ENCODE data around the gene YTHDF2.

Gene YTHDF2

DNA sequence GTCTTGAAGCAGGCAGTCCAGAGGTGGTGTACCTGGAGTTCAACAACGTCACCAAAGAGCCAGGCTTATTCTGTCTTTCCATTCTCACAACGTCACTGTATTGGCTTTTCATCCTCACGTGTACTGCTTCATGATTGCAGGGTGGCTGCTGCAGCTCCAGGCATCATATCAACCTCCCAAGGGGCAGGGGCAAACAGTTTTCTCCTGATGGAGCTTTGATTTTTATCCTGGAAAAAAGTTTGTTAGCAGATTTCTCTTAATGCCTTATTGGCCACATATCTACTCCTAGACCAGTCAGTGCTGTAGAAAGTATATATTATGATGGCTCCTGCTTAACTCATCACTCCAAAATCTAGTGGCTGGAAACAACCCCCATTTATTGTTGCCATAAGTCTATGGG is 66.9 kb downstream of the YTHDF2 start:
- DNase-seq = no peak

DNA sequence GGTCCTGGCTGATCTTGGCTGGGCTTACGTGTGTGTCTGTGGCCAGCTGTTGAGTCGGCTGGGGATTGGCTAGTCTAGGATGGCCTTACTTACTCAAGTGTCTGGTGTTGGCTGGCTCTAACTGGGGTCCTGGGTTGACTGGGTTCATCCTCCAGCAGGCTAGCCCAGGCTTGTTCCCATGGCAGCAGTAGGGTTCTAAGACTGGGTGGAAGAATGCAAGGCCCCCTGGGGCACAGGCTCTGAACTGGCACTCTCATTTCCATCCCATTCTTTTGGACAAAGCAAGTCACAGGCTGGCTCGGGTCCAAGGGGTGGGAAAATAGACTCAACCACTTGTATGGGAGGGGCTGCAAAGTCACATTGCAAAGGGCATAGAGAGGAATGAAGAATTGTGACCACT is 67.3 kb downstream of the YTHDF2 start:
- peak; percentile 43 for DNase-seq

DNA sequence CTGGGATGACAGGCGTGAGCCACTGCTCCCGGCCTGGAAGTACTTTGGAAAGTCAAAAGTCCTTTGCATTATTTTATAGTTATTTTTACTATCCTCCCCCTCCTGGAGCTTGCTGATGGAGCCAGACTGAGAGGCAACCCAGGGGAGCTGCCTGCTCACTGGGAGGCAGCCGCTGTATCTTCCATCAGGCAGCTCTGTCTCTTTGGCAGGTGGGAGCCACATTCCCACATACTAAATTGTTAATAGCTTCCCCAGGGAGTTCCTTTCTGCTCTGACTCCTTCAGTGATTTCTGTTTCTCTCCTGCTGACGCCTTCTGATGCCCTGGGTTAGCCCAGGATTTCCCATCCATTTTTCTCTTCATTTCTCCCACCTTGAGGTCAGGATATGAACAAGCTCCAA is 70.3 kb downstream of the YTHDF2 start:
- DNase-seq = peak; percentile 92

DNA sequence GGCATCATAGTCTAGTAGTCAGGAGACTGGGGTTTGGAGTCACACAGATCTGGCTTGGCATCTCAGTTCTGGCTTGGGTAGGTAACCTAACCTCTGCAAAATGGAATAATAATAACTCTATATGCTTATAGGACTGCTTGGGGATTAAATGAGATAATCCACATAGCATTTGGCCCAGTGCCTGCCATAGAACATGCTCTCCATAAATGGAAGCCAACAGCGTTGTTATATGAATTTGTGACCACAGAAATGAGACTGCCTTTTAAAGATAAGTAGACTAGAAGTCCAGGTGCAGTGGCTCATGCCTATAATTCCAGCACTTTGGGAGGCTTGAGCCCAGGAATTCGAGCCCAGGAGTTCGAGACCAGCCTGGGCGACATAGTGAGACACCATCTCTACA is 71.2 kb downstream of the YTHDF2 start:
- DNase-seq = no peak

DNA sequence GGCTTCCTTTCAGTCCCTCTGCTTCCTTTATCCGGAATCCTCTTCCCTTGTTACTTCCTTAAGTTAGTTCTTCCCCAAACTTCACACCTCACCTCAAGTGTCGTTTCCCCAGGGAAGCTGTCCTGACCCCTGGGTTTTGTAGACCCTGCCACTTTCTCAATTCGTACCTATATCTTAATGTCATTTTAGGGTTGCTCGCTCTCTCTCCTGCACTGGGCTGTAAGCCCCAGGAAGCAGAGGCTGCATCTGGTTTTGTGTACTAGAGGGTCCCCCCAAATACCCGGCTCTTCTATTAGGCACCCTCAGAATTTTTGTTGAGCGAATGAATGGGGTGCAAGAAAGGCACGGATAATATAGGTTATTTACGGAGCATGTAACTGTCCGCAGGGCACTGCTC is 74.6 kb downstream of the YTHDF2 start:
- DNase-seq = no peak

DNA sequence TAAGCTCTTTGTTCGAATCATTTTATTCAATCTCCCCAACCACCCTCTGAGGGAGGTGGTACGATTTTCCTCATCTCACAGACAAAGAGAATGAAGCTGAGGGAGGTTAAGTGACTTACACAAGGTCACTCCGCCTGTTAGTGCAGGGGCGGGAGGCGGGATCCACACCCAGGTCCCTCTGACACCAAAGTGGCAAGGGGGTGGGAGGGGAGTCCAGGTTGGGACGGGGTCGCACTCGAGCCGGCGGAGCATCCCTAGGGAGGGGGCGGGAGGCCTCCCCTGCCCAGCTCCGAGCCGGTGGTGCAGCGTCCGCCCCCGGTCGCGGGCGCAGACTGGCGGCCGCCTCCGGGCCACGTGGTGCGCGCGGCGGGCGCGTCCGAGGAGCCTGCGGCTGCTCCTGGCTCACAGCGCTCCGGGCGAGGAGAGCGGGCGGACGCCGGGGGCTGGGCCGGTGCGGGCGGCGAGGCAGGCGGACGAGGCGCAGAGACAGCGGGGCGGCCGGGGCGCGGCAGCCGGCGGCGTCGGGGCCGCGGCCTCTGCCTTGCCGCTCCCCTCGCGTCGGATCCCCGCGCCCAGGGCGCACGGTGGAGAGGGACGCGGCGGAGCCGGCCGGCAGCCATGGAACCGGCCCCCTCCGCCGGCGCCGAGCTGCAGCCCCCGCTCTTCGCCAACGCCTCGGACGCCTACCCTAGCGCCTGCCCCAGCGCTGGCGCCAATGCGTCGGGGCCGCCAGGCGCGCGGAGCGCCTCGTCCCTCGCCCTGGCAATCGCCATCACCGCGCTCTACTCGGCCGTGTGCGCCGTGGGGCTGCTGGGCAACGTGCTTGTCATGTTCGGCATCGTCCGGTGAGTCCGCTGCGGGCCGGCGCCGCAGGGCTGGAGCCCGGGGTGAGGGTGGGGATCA is 75.3 kb downstream of the YTHDF2 start, which contains the start of gene OPRD1:
OPRD1 (plus strand) TSS at position 405 of the 903 bp plus-strand sequence; CDS start at position 619, 214 bp downstream.
- peak; percentile 13 for DNase-seq

DNA sequence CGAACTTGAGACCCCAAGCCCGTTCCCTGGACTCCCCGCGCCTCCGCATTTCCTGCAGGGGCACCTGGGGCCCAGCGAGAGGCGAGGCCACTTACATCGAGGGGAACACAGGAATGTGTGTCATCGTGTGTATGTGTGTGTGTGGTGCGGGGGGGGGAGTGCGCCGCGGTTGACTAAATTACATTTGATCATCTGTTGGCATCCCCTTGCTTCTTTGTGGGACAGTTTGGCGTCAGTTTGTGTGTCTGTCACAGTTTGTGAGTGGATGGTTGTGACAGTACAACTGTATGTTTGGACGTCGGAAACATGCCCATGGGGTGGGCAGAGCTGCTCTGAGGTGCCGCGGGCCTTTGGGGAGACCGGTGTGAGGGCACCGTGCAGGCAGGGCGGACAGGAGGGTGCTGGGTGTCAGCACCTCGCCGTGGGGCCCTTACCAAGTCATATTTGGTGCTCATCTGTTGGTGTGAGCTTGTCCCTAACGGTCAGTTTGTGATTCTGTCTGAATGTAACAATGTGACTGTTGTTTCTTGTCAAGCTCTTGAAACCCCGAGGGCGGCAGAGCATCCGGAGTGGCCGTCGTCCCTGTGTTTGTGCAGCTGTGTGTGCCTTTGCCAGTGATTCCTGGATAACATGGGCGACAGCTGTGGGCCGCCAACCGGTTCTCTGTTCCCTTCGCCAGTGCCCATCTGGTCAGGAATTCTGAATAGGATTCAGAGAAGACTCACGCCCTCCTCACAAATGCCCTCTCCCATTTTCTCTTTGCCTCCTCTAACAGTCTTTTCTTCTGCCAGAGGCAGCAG is 76.1 kb downstream of the YTHDF2 start:
- DNase-seq = peak; percentile 45

DNA sequence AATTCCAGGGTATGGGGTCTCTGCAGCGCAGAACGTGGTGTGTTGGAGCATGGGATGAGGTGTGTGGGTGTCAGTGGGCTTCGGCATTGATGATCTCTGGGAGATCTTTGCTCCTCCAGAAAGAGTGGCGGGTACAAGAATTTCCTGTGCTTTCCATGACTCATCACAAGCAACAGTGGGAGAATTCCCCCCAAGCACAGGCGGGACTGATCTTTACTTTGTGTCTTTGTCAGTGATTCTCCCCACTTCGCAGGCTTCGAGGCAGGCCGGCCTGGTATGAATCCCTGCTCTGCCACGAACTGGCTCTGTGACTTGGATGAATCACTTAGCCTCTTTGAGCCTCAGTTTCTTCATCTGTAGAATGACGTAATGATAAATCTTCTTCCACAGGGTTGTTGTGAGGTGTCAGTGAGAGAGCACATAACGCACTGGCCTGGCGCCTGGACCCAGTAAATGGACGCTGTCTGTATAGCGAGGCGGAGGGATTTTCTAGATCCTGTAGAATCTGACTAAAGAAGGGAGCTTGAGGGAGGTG is 77.3 kb downstream of the YTHDF2 start:
- DNase-seq = no peak

DNA sequence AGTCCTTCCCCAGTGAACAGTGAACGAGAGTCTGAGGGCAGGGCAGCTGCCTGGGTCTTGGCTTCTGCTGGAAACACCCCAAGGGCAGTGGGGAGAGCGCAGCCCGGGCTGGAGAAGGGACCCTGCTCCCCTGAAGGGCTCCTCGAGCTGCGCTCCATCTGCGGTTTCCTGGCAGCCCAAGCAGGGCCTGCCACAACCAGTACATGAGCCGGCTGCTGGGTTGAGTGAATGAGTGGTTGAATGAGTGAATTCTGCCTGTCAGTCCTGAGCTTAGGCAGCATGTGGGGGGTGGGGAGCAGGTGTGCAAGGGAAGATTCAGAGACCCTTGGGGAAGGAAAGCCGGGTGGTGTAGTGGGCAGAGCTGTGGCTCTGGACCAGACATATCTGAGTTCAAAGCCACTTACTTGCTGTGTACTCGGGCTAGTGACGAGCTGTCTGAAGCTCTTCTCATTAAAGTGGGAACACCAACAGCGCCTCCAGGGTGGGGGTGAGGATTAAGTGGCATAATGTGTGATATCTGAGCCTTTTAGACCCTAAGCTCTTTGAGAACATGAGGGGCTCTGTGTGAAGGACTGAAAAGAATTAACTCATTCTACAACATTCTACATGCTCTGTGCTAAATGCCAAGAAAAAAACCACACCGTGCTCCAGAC is 78.9 kb downstream of the YTHDF2 start:
- peak; percentile 22 for DNase-seq

DNA sequence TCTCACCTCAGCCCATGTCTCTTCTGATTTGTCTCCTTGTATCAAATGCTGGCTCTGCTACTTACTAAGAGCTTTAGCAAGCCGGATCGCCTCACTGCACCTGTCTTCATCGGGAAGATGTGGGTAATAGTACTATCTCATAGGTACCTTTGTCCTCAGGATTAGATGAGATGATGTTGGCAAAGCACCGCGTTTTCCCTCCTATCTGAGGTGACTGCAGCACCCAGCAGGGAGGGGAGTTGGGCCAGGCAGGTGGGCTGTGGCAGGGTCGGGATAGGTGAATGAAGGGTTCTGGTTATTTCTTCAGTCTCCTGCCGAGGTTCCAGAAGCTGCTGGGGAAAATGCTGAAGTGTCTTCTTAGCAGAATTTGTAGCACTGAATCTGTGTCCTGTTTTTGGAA is 80.4 kb downstream of the YTHDF2 start:
- DNase-seq = no peak

DNA sequence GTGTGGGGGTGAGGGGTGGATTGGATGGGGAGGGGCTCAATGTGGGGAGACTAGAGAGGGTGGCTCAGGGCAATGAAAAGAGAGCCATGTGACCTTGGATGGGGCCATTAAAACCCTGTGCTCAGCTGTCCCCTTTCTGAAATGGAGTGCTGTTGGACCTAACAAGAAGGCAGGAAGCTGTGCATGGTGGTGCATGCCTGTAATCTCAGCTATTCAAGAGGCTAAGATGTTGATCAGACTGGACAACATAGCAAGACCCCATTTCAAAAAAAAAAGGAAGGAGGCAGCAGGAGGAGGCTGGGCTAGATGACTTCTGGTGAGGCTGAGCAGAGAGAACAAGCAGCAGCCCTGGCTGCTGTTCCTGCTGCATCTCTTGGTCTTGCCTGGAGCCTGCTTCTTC is 82.3 kb downstream of the YTHDF2 start:
- no peak for DNase-seq

All from NCI-H2171 treated with DMSO at 0.1 percent for 48 hours (cell line).